ENCODE measurements around the gene FSTL1.

FSTL1 gene, protein sequence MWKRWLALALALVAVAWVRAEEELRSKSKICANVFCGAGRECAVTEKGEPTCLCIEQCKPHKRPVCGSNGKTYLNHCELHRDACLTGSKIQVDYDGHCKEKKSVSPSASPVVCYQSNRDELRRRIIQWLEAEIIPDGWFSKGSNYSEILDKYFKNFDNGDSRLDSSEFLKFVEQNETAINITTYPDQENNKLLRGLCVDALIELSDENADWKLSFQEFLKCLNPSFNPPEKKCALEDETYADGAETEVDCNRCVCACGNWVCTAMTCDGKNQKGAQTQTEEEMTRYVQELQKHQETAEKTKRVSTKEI

DNA sequence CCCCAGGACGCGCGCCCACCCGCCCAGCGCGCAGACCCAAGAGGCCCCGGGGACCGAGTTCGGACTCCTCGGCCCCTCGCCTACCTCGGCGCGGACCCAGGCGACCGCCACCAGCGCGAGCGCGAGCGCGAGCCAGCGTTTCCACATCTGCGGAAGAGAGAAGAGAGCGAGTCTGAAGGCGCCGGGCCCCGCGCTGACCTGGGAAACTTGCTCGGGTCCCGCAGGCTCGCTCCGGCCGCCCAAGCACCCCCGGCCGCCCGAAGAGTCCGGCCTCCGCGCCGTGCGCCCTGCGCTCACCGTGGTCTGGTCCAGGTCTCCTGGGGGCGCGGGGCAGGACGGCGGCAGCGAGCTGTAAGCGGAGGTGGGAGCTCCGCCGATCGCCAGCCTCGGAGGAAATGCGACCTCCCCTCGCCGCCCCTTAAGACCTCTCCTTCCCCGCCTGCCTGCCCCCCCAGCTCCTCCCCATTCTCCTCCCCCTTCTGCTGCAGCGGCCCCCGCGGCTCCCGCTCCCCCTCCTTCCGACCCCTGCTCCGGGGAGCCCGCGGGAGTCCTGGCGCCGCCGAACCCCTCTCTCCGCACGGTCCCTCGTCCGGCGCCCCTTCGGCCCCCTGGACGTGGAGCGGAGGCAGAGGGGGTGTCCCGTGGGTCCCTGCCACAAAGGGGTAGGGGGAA lies at the start of gene FSTL1:
FSTL1 (minus strand) TSS at position 393 of the 672 bp plus-strand sequence; CDS start at position 147, 246 bp downstream.
- peak in 1 of 2 donors; percentile 2 for DNase-seq

DNA sequence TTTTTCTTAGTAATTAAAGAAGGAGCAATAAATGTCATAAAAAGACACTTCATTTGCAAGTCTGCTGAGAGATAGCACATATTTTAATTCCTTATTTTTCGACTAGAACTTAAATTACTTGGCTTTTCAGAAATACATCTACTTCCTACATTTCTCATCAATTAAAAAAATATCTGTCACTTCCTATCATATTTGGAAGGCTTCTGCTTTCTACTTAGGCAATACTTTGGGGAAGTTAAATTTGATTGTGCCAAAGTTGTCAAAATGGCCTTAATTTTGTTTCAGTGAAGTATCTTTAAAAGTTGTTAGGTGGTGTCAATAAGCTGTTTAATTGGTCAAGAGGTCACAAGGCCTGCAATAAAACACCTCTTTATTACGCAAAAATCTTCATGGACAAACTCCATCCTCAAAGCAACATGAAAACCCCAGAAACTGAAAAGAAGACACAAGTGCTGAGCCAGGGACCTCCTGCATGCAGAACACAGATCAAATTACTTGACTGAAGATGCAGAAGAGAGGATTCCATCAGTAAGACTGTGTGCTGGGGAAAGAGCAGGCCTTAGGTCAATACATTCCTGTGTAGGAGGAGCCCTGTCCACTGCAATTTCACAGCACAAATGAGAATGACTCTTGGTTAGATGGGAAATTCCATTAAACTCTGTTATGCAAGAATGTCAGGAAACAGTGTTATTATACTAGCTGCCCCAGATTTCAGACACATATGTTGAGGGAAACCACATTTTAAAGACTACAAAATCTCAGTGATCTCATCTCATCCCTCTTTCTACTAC lies 48.0 kb upstream of the FSTL1 start:
- no peak for DNase-seq

DNA sequence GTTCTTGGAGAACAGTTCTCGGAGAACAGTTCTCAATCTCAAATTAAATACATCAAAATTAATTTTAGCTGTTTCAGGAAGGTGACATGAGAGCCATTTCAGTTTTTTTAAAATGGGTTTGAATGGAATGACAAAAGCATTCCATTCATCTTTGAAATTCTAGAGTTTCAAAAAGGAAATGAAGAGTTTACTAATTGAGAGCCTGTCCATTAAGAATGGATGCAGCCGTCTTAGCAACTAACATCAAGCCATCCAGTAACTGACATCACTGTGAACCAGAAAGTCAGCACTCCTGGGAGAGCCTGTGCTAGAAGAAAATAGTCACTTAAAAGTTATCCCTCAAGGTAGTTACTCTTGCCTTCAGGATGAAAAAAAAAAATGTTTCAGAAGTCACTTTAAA lies 47.0 kb upstream of the FSTL1 start:
- DNase-seq, result no peak

DNA sequence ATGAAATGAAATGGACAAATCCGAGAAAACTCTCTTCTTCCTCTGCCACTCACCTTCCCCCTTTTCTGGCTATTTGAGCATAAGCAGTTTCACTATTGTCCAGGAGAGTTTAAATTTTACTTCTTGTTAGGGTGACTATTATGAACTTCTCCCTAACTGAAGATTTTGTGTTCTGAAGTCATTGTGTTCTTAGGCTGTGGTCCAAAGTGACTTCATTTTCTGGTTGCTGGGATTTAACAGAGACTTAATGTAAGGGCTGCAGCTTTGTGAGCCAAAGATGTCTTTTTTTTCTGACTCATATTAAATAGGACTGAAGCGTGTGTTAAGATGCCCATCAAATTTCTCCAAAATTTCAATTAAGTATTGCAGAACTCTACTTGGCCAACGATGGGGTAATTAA lies 46.5 kb upstream of the FSTL1 start:
- no peak for DNase-seq

DNA sequence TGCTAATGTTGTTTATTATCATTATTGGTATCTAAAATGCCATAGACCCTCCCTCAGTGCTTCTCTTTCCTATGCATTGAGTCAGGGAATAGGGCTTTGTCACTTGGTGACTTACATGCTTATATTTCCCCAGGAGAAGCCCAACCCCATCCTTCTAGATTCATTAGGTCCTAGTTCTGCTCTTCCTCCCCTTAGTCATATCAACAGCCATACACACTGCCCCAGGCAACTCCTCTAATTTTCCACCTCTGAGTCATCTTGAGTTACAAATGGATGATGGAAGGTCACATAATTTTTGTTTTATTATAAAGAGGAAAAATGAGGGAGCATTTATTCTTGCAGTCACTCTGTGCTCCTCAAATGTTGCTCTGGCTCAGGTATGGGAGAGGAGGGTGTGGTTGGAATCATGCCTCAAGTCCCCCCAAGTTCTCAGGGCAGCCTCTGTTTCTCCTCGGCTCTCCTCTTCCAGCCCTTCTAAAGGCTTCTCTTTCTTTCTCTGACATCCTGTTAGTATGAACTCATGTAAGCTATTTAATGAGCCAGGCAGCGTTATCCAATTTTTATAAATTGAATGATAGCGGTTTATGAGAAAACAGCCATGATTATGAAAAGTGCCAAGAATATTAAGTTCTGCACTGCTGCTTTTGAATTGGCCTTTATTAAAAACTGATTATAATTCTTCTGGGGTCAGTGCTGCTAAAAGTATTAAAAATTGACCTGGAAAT lies 45.6 kb upstream of the FSTL1 start:
- no peak for DNase-seq

DNA sequence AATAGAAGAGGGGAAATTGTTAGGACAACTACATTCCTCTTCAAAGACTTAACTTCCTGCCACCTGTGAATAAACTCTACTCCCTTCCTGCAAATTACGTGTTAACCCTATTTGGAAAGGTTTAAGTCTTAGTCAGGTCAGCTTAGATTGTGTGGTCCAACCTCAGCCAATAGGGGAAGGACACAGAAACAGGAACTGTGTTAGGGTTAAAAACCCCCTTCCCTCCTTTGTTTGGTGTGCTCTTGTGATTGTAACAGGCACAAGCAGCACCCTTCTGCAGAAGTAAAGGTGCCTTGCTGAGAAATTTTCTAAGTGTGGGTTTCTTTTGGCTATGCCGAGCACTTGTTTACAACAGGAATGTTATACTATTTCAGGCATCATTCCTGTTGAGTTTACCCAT lies 45.0 kb upstream of the FSTL1 start:
- no peak for DNase-seq

DNA sequence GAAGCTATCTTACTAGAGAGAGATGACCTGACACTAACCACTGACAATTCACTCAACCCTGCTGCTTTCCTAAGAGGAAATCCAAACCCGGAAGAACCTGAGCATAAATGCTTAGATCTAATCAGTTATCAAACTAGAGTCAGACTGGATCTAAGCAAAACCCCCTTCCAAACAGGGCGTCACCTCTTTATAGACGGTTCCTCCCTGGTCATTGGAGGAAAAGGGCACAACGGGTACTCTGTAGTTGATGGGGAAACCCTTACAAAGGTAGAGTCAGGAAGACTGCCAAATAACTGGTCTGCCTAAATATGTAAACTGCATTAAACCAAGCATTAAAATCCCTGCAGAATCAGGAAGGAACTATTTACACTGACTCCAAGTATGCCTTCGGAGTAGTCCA lies 41.3 kb upstream of the FSTL1 start:
- DNase-seq, result no peak

DNA sequence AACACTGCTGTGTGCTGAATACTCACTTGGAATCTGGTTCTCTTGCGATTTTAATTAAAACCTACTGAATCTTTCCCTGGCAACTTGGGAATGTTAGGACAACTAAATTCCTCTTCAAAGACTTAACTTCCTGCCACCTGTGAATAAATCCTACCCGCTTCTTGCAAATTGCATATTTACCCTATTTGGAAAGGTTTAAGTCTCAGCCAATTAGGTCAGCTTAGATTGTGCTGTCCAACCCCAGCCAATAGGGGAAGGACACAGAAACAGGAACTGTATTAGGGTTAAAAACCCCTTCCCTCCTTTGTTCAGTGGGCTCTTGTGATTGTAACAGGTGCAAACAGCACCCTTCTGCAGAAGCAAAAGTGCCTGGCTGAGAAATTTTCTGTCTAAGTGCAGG lies 38.6 kb upstream of the FSTL1 start:
- DNase-seq, result no peak

DNA sequence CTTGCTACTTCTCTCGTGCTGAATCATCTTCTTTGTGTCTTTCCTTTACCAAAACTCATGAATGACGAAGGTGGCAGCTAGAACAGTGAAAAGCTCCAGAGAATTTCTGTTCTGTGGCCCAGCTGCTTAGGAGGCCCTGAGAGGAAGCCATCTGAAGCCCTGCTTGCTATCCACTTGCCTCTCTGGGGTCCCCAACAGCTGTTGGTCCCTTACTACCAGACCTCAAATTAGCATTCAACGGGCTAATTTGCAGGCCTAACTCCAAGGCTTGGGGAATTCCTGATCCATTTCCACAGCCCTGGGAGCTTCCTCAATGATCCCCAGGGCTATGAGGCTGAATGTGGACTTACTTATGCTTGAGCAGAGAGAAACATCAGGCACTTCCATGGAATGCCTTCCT lies 37.5 kb upstream of the FSTL1 start:
- DNase-seq, result no peak

DNA sequence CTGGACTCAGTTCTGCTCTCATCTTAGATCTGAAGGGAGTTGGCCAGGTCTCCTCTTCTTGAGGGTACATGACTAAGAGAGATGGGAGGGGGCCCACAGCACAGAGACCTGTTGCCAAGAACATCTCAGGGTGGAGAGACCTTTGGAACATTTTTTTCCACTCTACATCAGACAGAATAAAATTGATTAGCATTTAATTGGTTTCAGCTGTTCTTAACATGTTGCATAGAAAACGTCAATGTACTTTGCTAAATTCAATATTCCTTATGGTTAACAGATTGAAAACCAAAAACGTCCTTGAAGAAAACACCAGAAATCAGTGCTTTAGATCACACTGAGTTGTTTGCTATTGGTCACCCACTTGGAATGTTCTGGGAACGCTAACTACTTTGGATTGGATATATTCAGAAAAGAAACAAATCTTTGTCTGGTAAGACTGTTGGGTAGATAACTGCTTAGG lies 36.4 kb upstream of the FSTL1 start:
- no peak for DNase-seq

DNA sequence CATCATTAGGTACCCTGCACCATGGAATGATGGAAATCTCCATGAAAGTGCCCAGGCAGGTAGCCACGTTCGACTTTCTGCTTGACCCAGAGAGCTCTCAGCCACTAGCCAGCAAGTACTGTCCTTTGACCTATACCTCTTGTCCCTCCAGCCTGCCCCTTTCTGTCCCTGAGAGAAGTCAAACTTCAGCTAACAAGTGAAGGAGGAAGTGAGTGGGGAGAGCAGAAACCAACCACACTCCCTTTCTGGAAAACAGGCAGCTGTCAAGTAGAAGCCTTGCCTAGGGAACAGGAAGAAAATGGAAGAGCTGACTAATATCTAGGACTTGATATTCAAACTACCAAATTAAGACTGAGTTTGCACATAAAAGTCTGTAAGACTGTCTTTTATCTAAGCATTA lies 30.3 kb upstream of the FSTL1 start:
- no peak for DNase-seq

DNA sequence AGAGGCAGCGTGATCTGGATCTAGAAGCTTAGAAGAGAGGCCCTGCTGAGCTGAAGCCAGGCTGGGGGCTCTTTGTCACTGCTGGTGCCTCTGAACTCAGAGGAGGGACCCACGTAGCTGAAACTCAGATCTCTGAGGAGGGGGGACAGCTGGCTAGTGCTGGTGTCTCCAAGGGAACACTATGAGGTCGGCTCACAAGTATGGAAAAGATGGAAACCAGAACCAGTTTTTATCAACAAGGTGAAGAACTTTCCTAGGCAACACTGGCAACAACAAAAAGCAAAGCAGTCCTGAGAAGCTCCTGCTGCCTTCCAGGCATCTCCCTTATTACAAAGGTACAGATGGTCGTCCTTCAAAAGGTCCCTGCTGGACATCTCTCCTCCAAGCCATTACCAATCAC lies 27.0 kb upstream of the FSTL1 start:
- no peak for DNase-seq

DNA sequence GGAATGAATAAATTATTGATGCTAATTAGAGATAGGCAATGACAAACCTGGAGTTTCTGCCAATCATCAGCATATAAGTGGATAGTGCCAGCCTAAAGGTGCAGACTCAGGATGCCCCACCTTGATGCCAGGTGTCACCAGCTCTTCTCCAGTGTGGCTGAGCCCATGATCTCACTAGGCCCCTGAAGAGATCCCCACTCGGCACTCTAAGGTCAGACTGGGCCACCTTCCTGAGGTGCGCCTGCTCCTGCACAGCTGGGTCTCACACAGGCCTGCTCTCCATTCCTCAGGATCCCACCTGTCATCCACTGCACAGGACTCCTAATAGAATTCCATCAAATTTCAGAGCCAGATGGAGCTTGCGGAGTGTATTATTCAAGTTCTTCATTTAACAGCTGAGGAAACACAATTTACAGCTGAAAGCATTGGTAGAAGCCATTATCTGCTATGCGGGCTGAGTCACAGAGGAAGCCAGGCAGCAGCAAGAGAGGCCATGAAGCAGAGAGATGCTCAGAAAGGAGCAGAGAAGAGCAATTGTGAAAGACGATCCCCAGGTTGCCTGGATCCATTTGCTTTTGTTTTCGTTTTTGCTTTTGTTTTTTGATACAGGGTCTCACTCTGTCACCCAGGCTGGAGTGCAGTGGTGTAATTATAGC lies 25.1 kb upstream of the FSTL1 start:
- no peak for DNase-seq

DNA sequence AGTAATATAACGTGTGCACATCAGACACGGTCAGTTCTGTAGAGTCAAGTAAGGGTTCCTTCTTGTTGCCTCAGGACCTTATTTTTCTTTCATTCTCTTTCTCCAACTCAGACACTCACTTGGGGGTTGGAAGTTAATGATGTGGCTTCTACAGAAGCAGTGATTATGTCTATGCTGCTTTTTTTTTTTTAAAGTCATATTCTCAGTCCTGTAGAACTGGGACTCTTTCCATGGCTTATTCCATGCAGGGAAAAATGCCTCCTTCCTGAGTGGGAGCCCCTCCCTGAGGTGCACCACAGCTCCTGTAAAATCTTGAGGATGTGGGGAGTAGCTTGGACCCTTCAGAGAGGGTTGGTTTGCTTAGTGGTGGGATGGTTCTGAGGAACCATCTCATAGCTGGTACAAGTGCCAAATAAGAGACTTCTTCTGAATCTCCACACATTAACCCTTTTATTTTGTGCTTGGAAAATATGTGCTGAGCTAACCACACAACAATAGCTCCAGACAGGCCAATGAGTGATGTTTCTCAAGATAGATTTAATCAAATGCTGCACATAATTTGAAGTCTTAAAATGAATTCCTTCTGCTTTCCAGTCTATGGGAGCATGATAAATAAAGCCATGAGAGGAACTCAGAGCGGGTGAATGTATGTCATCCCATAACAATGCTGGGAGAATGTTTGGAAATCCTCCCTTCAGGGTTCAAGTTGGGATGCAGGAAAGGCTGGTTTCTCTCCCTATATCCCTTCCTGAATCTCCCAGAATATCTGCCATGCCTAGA lies 23.3 kb upstream of the FSTL1 start:
- DNase-seq, result no peak

DNA sequence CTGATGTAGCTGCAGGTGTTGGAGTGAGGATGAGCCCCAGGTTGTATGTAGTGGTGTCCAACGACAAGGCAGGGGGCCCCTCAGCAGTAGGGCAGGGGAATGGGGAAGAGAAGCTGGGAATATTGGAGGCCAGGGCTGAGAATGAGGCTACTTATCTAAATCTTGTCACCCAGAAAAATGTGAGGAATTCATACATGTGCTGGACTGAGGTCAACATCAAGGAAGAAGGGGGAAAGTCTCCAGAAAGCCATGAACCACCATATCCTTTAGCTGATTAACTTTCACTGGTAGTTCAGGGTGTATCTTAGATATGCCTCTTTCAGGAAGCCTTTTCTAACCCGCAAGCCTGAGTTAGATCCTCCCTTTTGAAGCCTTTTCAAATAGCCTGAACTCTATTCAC lies 22.6 kb upstream of the FSTL1 start:
- DNase-seq, result no peak

DNA sequence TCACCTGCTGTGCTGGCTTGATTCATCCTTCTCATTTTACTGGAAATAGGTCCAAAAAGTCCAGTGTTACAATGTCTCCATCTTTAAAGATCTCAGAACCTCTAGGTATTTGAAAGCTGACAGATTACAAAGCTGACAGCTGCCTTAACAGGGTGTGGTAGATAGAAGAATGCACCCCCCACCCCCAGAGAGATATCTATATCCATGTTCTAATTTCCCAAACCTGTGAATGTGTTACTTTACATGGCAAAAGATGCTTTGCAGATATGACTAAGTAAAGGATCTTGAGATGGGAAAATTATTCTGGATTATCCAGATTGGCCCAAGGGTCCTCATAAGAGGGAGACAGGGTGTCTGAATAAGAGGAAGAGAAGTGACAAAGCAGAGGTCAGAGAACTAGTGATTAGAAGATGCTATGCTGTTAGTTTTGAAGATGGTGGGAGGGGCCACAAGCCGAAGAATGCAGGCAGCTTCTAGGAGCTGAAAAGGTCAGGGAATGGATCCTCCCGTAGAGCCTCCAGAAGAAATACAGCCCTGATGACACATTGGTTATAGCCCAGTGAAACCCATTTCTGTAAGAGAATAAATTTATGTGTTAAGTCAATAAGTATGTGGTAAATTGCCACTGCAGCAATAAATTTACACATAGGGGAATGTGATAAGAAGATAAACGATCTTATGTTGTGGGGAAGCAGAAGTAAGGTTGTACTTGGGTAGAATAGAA lies 21.5 kb upstream of the FSTL1 start:
- no peak for DNase-seq

DNA sequence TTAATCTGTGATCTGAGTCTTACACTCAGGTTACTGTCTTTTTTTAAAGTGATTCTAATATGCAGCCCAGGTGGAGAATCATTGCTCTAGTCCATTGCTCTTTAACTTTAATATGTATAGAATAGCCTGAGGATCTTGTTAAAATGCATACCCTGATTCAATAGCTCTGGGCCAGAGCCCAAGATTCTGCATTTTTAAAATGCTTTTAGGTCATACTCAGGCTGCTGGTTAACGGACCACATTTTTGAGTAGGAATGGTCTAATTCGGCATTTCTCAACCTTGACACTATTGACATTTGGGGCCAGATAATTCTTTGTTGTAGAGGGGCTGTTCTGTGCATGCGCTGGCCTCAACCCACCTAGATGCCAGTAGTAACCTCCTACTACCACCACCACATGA lies 20.9 kb upstream of the FSTL1 start:
- no peak for DNase-seq

DNA sequence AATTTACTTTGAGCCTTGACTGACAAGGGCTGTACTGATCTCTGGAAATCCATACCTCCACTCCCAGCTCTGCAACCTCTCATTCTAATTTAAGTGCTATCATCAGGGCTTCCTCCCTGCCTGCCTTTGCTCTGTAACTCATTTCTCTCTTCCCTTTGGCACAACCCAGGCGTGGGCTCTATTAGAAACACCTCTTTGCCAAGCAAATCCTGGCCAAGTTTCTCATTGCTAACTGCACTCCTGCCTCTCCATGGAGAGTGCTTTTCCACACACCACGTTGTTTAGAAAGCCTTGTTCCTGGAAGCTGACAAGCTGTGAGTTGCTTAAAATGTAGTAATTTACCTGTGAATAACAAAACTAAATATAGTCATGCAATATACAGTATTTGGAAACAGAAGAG lies 20.1 kb upstream of the FSTL1 start:
- DNase-seq, result no peak

DNA sequence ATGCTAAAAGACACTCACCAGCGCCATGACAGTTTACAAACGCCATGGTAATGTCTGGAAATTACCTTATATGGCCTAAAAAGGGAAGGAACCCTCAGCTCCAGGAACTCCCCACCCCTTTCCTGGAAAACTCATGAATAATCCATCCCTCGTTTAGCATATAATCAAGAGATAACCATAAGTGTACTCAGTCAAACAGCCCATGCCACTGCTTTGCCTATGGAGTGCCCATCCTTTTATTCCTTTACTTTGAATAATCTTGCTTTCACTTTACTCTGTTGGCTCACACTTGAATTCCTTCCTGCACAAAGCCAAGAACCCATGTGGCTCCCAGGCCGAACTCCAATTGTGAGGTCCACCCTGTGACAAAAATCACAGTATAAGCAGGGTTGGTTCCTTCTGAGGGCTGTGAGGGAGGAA lies 19.1 kb upstream of the FSTL1 start:
- DNase-seq, result no peak

DNA sequence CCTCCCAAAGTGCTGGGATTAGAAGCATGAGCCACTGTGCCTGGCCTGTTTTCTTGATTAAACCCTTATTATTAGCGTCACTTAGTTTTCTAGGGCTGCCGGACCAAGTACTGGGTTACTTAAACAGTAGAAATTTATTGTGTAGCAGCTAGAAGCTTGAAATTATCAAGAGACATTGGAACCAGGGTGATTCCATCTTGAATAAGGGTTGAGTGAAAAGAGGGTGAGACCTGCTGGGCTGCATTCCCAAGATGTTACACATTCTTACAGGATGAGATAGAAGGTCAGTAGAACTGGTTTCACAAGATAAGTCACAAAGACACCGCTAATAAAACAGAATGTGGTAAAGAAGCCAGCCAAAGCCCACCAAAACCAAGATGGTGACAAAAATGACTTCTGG lies 18.6 kb upstream of the FSTL1 start:
- DNase-seq, result no peak

DNA sequence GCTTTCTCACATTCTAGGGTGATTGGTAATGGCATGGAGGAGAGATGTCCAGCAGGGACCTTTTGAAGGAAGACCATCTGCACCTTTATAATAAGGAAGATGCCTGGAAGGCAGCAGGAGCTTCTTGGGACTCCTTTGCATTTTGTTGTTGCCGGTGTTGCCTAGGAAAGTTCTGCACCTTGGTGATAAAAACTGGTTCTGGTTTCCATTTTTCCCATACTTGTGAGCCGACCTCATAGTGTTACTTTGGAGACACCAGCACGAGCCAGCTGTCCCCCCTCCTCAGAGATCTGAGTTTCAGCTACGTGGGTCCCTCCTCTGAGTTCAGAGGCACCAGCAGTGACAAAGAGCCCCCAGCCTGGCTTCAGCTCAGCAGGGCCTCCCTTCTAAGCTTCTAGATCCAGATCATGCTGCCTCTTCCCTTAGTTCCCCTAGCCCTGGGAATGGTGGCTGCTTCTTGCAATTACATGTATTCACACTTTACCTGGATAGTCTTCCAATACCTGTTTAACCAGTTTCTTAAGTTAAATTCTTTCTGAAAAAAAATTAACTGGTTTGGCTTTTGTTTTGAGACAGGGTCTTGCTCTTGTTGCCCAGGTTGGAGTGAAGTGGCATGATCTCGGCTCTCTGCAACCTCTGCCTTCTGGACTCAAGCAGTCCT lies 18.0 kb upstream of the FSTL1 start:
- DNase-seq, result no peak
